GM12875 (cell line): ENCODE measurements around the gene GET3.

Experiments
- H3K4me3 ChIP-seq: one replicate; pipeline ENCODE4 v1.5.1; 2011; ENCODE audit warnings: low read depth, low read length, control low read depth
- CTCF ChIP-seq: IDR thresholded peaks from 2 replicates; pipeline ENCODE4 v1.5.1; 2011; ENCODE audit warnings: low read depth, mild to moderate bottlenecking, control low read depth, inconsistent platforms, low read length, moderate library complexity, borderline replicate concordance; ENCODE audit not compliant: insufficient read depth

Gene GET3

GRCh38 chr19:12782424-12783290, 45.4 kb downstream of the GET3 start:
- peak overlapping the region; percentile 52 for H3K4me3 ChIP-seq
- no peak for TF ChIP-seq CTCF

- peak overlapping the region; percentile 52 for H3K4me3 ChIP-seq
- no peak for TF ChIP-seq CTCF
Measured at GRCh38 chr19:12783291-12783848, 46.1 kb downstream of the GET3 start.

GRCh38 chr19:12783849-12784393, 46.6 kb downstream of the GET3 start:
- no peak for TF ChIP-seq CTCF
- peak overlapping the region; percentile 44 for H3K4me3 ChIP-seq

- TF ChIP-seq CTCF = no peak
- H3K4me3 ChIP-seq = no peak overlapping the region
Measured at GRCh38 chr19:12784394-12784870, 47.1 kb downstream of the GET3 start.

- no peak overlapping the region for H3K4me3 ChIP-seq
- TF ChIP-seq CTCF = no peak
Measured at GRCh38 chr19:12784871-12785430, 47.7 kb downstream of the GET3 start.

- no peak for TF ChIP-seq CTCF
- H3K4me3 ChIP-seq = peak overlapping the region; percentile 15
Measured at GRCh38 chr19:12785431-12786031, 48.2 kb downstream of the GET3 start.
